CD4-positive, alpha-beta T cell treated with Interleukin-12 subunit alpha and Interleukin-12 subunit beta, for 1 hour (primary cell): ENCODE measurements around the gene ASPRV1.
"Not testable (repeated sequence)": the region's sequence is repeated elsewhere in the genome, so short reads cannot be mapped to it uniquely, and the experiment has no call there.

Source experiments
- DNase-seq: peaks from one replicate; pipeline ENCODE4 v3.0.0-alpha.2; 2020

The ASPRV1 gene

DNA sequence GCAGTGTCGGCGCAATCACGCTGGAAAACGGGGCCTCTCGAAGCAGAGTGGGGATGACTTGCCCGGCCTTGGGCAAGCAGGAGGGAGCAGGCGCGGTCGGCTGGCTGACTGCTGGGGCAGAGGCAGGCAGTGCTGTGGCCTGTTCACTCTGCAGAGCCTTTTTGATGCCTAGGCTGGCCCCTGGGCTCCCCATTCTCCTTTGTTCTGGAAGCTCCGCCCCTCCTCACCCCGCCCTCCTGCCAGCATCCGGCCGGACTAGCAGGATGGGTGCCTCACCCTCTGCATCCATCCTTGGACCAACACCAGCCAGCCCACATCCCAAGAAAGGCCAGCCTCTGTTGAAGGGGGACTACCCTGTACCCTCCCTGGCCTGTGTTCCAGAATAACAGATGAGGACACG is at the start of gene ASPRV1:
Gene ASPRV1 (minus strand): TSS at position 136 of the 400 bp plus-strand sequence. CDS start 195 bp downstream, outside the sequence.
- no peak for DNase-seq

- no peak for DNase-seq
These were observed 49.2 kb upstream of the ASPRV1 start for GRCh38 chr2:70010576-70011111.

GRCh38 chr2:70009762-70010575 is 48.5 kb upstream of the ASPRV1 start:
- no peak for DNase-seq

GRCh38 chr2:70008290-70008689 is 46.9 kb upstream of the ASPRV1 start:
- DNase-seq, result no peak

DNA sequence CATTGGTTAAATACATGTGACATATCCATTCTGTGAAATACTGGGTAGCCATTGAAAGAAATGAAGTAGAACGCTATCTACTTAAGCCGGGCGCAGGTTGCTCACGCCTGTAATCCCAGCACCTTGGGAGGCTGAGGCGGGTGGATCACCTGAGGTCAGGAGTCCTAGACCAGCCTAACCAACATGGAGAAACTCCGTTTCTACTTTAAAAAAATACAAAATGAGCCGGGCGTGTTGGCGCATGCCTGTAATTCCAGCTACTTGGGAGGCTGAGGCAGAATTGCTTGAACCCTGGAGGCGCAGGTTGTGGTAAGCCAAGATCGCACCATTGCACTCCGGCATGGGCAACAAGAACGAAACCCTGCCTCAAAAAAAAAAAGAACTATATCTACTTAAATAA is 45.7 kb upstream of the ASPRV1 start:
- no peak for DNase-seq

GRCh38 chr2:70006447-70006784 is 45.0 kb upstream of the ASPRV1 start:
- no peak for DNase-seq

DNA sequence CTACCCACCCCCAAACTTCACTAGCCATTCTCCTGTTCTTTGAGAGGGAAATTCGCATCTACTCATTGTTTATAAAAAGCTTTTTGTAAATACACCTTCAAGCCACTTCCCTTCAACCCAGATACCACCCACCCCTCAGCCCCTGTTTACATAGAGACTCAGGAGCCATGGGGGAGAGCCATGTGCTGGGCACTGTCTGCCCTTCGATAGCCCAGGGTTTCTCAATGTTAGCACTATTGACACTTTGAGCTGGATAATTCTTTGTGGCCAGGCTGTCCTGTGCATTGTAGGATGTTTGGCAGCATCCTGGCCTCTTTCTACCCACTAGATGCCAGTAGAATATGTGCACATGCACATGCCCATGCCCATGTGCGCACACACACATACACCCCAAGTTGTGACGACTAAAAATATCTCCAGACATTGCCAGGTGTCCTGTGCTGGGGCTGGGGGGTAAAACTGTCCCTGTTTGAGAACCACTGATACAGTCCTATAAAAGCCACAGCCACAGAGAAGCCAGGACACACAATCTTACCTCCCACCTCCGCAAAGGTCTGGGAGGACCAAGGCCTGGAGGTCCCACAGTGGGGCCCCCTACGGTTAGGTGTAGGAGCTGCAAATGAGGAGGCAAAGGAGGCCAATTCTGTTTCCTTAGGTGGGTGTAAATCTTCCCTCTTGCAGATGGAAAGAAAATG is 44.5 kb upstream of the ASPRV1 start:
- no peak for DNase-seq

- no peak for DNase-seq
These were observed 43.8 kb upstream of the ASPRV1 start for GRCh38 chr2:70005216-70005615.

- no peak for DNase-seq
These were observed 41.8 kb upstream of the ASPRV1 start for GRCh38 chr2:70003093-70003830.

GRCh38 chr2:70002241-70002899 is 40.9 kb upstream of the ASPRV1 start:
- no peak for DNase-seq

DNA sequence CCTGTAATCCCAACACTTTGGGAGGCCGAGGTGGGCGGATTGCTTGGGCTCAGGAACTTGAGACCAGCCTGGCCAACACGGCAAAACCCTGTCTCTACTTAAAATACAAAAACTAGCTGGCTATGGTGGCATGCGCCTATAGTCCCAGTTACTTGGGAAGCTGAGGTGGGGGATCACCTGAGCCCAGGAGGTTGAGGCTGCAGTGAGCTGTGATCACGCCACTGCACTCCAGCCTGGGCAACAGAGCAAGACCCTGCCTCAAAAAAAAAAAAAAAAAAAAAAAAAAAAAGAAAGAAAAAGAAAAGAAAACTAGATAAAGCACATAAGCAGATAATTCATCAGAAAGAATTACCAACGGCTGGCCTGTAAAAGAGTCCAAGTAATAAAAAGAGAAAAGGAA is 39.1 kb upstream of the ASPRV1 start:
- DNase-seq, result not testable (repeated sequence)

DNA sequence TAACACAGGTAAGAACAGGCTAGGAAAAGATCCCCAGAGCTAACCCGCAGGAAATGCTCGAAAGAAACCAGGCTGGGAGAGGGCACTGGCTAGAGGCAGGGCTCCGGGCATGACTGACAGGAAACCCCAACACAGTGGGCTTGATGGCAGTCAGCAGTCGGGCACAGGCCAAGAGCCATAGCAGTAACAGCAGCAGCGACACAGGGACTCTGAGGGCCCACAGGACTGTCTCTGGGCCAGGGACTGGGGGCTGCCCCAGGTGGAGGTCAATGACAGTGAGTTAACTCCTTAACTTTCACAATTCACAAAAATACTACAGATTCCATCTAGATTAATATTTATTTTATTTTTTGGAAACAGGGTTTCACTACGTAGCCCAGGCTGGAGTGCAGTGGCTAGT is 37.3 kb upstream of the ASPRV1 start:
- no peak for DNase-seq

- no peak for DNase-seq
These were observed 35.8 kb upstream of the ASPRV1 start for GRCh38 chr2:69997015-69997830.

DNA sequence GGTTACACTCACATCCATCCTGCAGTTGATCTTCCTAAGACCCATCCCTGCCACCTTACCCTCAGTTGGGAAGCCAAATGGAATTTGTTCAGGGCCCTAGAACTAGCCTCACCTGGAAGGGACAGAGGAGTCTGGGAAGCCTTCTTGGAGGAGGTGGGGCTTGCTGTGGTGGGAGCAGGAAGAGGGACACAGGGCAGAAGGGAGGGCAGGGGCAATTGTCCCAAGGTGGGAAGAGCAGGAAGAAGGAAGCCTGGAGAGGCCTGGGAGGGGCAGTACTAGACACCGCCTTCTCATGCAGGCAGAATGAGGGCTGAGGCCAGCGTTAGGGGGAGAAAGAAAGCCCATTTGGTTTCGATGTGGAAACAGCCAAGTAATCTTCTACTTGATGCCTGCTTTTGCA is 34.1 kb upstream of the ASPRV1 start:
- DNase-seq, result no peak

DNA sequence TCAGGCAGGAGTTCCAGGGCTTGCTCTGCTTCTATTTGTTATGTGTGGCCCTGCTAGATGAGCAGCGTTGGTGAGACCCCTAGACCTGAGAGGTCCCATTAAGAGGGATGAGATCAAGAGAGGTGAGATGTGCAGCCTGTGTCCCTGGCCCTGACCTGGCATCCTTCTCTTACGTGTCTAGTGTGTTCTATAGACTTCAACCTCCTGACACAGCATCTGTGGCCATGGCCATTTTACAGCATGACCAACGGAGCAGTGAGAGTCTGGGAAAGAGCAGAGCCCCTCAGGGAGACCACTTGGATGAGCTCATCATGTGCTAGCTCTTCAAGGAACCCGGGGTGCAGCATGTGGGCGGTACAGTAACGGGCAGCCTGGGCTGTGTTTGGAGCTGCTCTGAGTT is 32.7 kb upstream of the ASPRV1 start:
- DNase-seq, result no peak

GRCh38 chr2:69993708-69994107 is 32.3 kb upstream of the ASPRV1 start:
- no peak for DNase-seq

GRCh38 chr2:69993048-69993565 is 31.7 kb upstream of the ASPRV1 start:
- DNase-seq, result no peak

DNA sequence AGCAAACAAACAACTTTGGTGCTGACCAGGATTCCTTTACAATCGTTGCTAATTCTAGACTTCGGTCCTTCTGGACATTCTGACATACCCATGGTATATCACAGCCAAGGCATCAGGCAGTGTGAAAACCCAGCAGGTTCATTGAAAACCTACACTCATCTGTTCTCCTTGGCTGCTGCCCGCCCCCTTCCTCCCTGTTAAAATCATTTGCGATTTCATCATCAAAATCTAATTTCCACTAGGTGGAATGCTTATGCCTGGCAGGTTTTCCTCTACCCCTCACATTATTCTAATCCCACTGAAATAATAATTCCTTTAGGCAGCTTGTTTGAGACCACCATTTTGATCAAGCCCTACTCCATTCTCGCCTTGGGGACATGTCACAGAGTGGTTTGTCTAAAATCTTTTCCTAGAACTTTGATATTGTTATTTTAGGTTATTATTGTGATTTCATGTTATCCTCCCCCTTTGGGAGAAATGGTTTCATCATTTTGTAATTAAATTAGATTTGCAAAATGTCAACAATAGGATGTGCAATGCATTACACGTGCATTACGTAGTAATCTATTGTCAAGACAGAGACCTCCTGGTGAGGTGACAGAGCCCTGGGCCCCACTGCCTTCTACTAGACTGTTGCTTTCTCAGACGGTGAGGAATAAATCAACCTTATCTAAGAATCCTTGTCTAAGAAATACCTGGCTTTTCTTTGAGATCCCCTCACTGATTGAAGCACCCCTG is 31.0 kb upstream of the ASPRV1 start:
- DNase-seq, result no peak

DNA sequence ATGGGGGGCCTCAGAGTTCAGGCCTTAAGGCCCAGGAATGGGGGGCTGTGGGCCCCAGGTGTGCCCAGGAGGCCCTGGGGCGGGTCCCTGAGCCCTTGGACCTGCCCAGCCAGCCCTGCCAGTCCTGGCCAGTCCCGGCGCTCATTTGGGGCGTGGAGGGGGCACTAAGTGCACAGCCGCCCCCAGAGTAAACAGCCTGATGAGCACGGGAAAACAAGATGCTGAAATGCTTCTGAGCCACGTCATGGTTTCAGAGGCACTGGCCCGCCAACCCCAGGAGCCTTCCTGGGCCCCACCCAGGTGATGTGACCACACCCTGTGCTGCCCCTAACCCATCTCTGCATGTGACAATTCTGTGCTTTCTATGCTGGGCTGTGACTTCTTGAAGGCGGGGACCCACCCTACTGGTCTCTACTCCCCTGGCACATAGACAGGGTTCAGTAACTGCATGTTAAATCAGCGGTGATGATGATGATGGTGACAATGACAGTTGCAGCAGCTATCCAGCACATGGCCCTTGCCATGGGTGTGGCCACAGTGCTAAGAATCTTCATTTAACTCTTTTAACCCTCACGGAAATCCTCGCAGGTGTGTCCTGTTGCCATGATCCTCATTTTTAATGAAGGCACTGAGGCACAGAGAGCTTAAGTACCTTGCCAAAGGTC is 28.1 kb upstream of the ASPRV1 start:
- DNase-seq, result no peak

GRCh38 chr2:69989009-69989408 is 27.6 kb upstream of the ASPRV1 start:
- no peak for DNase-seq
